ENCODE measurements around the gene GMPR2. TPM values are rescaled to one million over a fixed set of nuclear protein-coding genes. Genes with fewer than 3 reads are reported as not detected.
"Not testable (repeated sequence)": the region's sequence is repeated elsewhere in the genome, so short reads cannot be mapped to it uniquely, and the experiment has no call there.

Gene GMPR2
- total RNA-seq, 1 donor from 2014 or later = 40.8 TPM

DNA sequence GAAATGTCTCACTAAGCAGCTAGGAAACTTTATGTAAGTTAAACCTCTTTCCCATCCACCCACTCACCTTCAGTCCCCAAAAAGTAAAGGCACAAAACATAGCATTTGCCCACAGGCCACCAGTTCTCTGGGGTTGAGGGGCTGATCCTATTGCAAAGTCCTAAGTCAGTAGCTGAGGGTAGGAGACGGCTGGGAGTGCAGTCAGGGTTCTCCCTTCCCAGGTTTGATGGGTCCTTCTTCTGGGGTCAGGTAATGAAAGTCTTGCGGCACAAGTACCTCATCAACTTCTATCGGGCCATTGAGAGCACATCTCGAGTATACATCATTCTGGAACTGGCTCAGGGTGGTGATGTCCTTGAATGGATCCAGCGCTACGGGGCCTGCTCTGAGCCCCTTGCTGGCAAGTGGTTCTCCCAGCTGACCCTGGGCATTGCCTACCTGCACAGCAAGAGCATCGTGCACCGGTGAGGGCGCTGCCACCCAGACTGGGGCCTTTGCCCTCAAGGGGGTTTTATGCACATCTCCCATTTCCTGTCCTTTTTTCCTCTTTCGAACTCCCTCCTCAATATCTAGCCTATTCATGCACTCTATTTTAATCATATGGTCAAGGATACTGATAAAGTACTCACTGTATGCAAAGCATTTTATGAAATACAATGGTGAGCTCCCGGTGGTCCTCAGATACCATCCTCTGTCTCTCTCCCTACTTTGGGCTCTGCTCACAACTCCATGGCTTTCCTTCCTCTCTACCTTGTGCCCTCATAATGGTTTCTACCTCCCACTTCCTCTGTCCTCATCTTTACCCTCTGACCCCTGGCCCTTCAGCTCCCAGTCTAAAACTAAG lies 26.2 kb upstream of the GMPR2 start:
- intact Hi-C loops (cut with micrococcal nuclease) = no loop called here
- peaks cover 37% of the 10 kb centered on the region for H3K4me1 Mint-ChIP-seq (ENCODE audit: low read depth)
- no peaks in the 10 kb centered on the region for H3K27me3 Mint-ChIP-seq (ENCODE audit: insufficient read depth)
- DNase-seq (ENCODE audit: low spot score) = no peak
- no peak overlapping the region for H3K4me3 Mint-ChIP-seq
- peak overlapping the region; percentile 66 for H3K27ac Mint-ChIP-seq
- H3K36me3 Mint-ChIP-seq (ENCODE audit: low read depth) = peaks cover 71% of the 10 kb centered on the region
- H3K9me3 Mint-ChIP-seq = peaks cover 6% of the 10 kb centered on the region

DNA sequence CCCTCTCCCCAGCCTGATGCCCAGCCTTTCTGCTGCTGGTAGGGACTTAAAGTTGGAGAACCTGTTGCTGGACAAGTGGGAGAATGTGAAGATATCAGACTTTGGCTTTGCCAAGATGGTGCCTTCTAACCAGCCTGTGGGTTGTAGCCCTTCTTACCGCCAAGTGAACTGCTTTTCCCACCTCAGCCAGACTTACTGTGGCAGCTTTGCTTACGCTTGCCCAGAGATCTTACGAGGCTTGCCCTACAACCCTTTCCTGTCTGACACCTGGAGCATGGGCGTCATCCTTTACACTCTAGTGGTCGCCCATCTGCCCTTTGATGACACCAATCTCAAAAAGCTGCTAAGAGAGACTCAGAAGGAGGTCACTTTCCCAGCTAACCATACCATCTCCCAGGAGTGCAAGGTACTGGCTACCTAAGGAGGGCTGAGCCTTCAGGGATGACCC lies 25.6 kb upstream of the GMPR2 start:
- peaks cover 69% of the 10 kb centered on the region for H3K36me3 Mint-ChIP-seq (ENCODE audit: low read depth)
- peaks cover 6% of the 10 kb centered on the region for H3K9me3 Mint-ChIP-seq
- peaks cover 41% of the 10 kb centered on the region for H3K4me1 Mint-ChIP-seq (ENCODE audit: low read depth)
- DNase-seq (ENCODE audit: low spot score) = no peak
- peak overlapping the region; percentile 66 for H3K27ac Mint-ChIP-seq
- H3K4me3 Mint-ChIP-seq = no peak overlapping the region
- no peaks in the 10 kb centered on the region for H3K27me3 Mint-ChIP-seq (ENCODE audit: insufficient read depth)
- intact Hi-C loops (cut with micrococcal nuclease) = no loop called here

DNA sequence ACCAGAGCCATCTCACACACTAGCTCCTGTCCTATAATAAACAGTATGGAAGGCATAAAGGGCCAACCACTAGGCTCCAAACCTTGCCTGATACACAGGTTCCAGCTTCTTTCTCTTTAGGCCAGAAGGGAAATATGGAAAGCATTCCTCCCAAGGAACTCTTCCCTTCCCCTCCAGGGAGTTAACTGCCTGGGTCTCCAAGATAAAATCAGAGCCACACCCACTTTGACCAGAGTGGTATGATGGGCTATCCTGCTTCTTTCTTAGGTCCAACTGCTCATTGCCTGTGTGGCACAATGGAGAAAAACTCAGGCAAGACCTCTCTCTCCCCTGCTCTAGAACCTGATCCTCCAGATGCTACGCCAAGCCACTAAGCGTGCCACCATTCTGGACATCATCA lies 25.1 kb upstream of the GMPR2 start:
- Mint-ChIP-seq H3K9me3 (peaks cover 6% of the 10 kb centered on the region), H3K27me3 (ENCODE audit: insufficient read depth) (no peaks in the 10 kb centered on the region), H3K27ac (no peak overlapping the region), H3K36me3 (ENCODE audit: low read depth) (peaks cover 64% of the 10 kb centered on the region), H3K4me1 (ENCODE audit: low read depth) (peaks cover 41% of the 10 kb centered on the region), H3K4me3 (no peak overlapping the region)
- intact Hi-C loops (cut with micrococcal nuclease) = no loop called here
- no peak for DNase-seq (ENCODE audit: low spot score)

DNA sequence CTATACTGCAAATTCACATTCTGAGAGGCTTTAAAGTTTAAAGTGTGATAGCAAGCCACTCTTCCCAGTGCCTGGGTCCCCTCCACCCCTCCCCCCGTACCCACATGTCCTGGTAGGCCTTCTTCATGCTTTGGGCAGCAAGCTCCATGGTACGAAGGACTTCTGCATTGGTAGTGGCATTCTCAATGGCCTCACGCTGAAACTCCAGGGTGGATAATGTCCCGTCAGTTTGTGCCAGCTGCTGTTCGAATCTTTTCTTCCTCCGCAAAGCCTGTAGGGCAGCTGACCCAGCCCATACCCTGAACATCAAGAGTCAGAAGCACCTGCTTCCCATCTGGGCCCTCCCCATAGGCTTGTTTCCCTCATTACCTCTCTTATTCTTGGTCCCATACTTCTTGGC lies 21.4 kb upstream of the GMPR2 start:
- H3K36me3 Mint-ChIP-seq (ENCODE audit: low read depth) = peaks cover 52% of the 10 kb centered on the region

DNA sequence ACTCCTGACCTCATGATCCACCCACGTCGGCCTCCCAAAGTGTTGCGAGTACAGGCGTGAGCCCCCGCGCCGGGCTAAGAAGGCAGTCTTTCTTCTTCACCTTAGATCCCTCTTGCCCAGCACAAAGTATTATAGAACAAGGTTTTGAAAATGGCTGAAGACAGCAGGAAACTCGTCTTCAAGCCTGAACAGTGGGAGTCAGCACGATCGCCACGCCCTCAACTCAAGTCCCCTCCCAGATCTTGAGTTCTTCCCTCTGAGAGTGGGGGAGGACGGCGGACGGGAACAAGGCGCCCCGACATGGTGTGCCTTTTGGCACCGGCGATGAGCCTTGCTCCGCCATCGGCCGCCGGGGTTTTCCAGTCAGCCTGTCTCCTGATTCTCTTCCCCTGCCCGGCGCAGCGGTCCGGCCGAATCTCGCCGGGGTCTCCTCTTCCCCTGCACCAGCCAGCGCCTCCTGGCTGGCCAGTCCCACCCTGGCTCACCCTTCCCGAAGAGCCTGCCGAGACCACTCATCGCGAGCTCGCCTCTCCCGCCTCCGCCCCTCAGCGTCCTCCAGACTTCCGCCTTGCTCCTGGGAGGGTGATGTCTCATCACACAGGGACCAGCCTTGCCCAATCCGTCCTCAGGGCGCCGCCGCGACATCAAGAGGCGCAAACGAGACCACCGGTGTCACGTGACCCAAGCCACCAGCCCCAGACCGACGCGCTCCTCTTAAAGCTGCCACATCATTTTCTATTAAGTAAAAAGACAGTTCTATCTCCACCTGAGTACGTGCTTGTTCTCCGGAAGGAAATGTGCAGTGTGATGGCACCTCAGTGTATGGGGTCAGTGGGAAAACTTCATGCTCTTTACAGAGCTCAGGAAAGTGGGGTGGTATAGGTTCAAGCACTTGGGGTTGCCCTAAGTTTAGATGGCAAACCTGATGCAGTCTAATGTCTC lies 19.5 kb upstream of the GMPR2 start, which contains the start of gene CHMP4A:
Gene CHMP4A (minus strand): TSS at position 565 of the 942 bp plus-strand sequence. CDS start 49 bp downstream, at position 516.
- Mint-ChIP-seq H3K9me3 (no peaks in the 10 kb centered on the region), H3K27ac (peak within 1 kb of the TSS; percentile 97), H3K27me3 (ENCODE audit: insufficient read depth) (no peaks in the 10 kb centered on the region), H3K36me3 (ENCODE audit: low read depth) (peaks cover 46% of the 10 kb centered on the region), H3K4me3 (peak within 1 kb of the TSS; percentile 90), H3K4me1 (ENCODE audit: low read depth) (peaks cover 50% of the 10 kb centered on the region)
- intact Hi-C loops (cut with micrococcal nuclease) = loop anchor here (1.0 kb wide), 8 partner anchors 18 to 229 kb away; partner anchors contain the start of genes DCAF11, EMC9, IPO4 and IRF9
- peak; percentile 95 for DNase-seq (ENCODE audit: low spot score)

More for the DNA sequence above, 21.4 kb upstream of the GMPR2 start:
- DNase-seq (ENCODE audit: low spot score) = no peak
- Mint-ChIP-seq H3K27ac (peak overlapping the region; percentile 26), H3K9me3 (no peaks in the 10 kb centered on the region), H3K4me1 (ENCODE audit: low read depth) (peaks cover 61% of the 10 kb centered on the region), H3K27me3 (ENCODE audit: insufficient read depth) (no peaks in the 10 kb centered on the region), H3K4me3 (peak overlapping the region; percentile 90)
- intact Hi-C loops (cut with micrococcal nuclease) = no loop called here

DNA sequence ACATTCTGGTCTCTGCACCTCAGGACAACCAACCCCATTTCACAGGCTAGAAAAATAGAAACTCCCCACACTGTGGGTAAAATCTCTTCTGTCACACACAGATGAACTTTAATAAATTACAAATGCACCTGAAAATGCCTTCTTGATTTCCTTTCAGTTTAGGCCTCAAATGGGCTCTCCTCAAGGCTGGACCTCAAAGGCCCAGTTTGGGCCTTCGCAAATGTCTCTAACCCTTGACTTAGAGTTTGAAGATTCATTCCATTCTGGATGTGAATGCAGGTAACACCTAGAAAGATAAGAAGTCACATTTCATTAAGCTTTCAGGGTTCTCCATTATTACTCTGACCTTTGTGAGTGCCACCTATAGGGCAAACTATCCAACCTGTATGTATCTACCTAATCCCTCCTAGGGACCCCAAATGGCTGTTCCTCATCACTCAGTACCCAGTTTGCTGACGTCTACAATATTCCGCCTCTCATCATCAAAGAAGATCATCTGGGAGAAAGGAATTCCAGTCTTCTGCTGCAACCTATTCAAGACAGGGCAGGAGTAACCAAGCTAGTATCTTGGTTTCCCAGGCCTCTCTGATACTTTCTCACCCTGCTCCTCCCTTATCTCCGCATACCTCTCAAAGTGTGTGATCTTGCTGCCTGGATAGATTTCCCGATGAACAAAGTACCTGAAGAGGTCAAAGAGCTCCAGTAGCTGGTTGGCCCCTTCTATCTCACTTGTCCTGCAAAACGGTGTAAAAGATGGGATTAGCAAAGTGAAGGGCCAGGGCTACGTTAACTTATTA lies 18.7 kb upstream of the GMPR2 start:
- Mint-ChIP-seq H3K36me3 (ENCODE audit: low read depth) (peaks cover 43% of the 10 kb centered on the region), H3K27me3 (ENCODE audit: insufficient read depth) (no peaks in the 10 kb centered on the region), H3K9me3 (no peaks in the 10 kb centered on the region), H3K4me3 (peak overlapping the region; percentile 90), H3K4me1 (ENCODE audit: low read depth) (peaks cover 50% of the 10 kb centered on the region), H3K27ac (peak overlapping the region; percentile 97)
- intact Hi-C loops (cut with micrococcal nuclease) = loop anchor here (1.0 kb wide), 8 partner anchors 19 to 228 kb away; partner anchors contain the start of genes DCAF11, EMC9, IPO4 and IRF9
- no peak for DNase-seq (ENCODE audit: low spot score)

DNA sequence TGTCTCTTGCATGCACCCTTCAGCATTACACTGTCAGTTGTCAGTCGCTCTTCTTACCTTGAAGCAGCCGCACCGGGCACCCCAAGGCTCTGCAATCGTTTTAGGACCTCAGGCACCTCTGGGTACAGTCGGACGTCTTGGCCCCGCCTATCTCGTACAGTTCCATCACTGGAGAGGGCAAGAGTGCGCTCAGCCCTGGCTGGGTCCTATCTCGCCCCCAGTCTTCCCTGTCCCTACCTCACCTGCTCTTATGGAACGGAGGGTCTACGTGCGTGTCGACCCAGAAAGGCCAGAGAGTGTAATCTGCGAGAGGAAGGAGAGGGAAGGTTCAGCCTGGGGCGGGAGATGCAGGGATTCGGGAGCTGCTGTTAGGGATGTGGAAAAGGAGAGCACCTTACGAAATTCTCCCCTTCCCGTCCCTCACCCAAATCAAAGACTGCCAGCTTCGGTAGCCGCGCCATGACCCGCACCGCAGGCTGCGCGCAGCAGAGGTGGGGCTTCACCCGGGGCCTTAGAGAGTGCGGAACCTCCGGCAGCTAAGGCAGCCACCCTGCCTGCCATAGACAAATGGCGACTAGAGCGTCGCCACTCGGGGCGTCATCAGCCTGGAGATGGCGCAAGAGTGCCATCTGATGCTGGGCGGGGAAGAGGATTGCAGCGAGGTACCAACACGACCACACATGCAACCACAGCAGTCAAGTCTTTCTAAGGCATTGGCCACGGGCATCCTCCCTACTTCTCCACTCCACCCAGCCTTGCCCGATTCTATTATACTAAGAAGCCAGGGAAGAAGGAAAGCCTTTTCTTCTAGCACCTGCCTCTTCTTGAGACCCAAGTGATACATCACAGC lies 17.0 kb upstream of the GMPR2 start, which contains the start of gene MDP1:
Gene MDP1 (minus strand): TSS at position 572 of the 850 bp plus-strand sequence. CDS start 111 bp downstream, at position 461.
- Mint-ChIP-seq H3K27me3 (ENCODE audit: insufficient read depth) (no peaks in the 10 kb centered on the region), H3K27ac (peak within 1 kb of the TSS; percentile 96), H3K9me3 (no peaks in the 10 kb centered on the region), H3K4me1 (ENCODE audit: low read depth) (peaks cover 43% of the 10 kb centered on the region), H3K4me3 (peak within 1 kb of the TSS; percentile 90), H3K36me3 (ENCODE audit: low read depth) (peaks cover 30% of the 10 kb centered on the region)
- intact Hi-C loops (cut with micrococcal nuclease) = loop anchor here (1.0 kb wide), 4 partner anchors 17 to 93 kb away; partner anchors contain the start of genes GMPR2, NEDD8 and TINF2
- DNase-seq (ENCODE audit: low spot score) = peak; percentile 85

DNA sequence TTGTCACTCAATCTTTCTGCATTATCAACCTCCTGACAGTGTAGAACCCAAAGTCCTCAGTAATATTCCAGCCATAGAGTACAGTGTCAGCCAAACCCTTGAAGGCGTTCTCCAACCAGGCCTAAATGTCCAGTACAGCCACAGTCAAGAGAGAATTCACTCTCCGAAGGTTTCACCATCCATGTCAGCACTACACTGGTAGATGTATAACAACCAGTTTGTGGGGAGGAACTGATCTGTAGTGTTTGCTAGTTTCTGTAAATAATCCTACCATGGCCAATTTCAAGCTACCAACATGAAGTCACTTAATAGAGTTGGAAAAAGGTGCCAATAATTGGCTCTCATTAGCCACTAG lies 16.4 kb upstream of the GMPR2 start:
- Mint-ChIP-seq H3K4me1 (ENCODE audit: low read depth) (peaks cover 40% of the 10 kb centered on the region), H3K9me3 (no peaks in the 10 kb centered on the region), H3K4me3 (peak overlapping the region; percentile 90), H3K36me3 (ENCODE audit: low read depth) (peaks cover 27% of the 10 kb centered on the region), H3K27ac (peak overlapping the region; percentile 96), H3K27me3 (ENCODE audit: insufficient read depth) (no peaks in the 10 kb centered on the region)
- DNase-seq (ENCODE audit: low spot score) = no peak
- intact Hi-C loops (cut with micrococcal nuclease) = loop anchor here (1.0 kb wide), 4 partner anchors 16 to 92 kb away; partner anchors contain the start of genes GMPR2, NEDD8 and TINF2

DNA sequence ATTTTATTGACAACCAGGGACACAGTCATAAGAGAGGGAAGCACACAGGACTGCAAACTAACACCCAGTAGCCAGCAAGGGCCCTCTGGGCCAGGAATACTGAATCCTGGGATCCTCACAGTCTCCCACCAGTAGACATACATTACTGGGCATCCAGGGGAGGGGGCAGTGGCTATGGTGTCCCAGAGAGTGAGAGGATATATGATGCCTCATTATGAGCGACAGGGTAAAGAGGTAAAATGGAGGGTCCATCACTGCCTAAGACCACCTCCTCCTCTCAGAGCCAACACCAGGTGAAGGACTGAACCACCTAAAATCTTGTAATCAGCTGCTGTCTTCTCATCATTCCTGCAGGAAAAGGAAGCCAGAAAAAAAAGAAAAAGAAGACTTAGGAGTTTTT lies 15.9 kb upstream of the GMPR2 start:
- Mint-ChIP-seq H3K27ac (peak overlapping the region; percentile 96), H3K4me1 (ENCODE audit: low read depth) (peaks cover 35% of the 10 kb centered on the region), H3K36me3 (ENCODE audit: low read depth) (peaks cover 22% of the 10 kb centered on the region)
- intact Hi-C loops (cut with micrococcal nuclease) = loop anchor here (1.0 kb wide), 4 partner anchors 15 to 91 kb away; partner anchors contain the start of genes GMPR2, NEDD8 and TINF2
- not testable (repeated sequence) for H3K27me3 Mint-ChIP-seq (ENCODE audit: insufficient read depth); H3K9me3 Mint-ChIP-seq; H3K4me3 Mint-ChIP-seq; DNase-seq (ENCODE audit: low spot score)

DNA sequence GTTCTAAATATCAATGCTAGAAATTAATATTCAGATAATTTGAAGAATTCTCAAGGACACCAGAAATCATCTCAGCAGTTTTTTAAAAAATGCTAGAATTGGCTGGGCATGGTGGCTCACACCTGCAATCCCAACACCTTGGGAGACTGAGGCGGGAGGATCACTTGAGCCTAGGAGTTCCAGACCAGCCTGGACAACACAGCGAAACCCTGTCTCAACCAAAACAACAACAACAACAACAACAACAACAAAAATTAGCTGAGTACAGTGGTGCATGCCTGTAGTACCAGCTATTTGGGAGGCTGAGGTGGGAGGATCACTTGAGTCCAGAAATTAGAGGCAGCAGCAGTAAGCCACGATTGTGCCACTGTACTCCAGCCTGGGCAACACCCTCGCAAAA lies 13.6 kb upstream of the GMPR2 start:
- Mint-ChIP-seq H3K27me3 (ENCODE audit: insufficient read depth) (no peaks in the 10 kb centered on the region), H3K36me3 (ENCODE audit: low read depth) (peaks cover 16% of the 10 kb centered on the region), H3K9me3 (no peaks in the 10 kb centered on the region), H3K27ac (no peak overlapping the region), H3K4me1 (ENCODE audit: low read depth) (peaks cover 24% of the 10 kb centered on the region), H3K4me3 (no peak overlapping the region)
- no peak for DNase-seq (ENCODE audit: low spot score)
- intact Hi-C loops (cut with micrococcal nuclease) = no loop called here

DNA sequence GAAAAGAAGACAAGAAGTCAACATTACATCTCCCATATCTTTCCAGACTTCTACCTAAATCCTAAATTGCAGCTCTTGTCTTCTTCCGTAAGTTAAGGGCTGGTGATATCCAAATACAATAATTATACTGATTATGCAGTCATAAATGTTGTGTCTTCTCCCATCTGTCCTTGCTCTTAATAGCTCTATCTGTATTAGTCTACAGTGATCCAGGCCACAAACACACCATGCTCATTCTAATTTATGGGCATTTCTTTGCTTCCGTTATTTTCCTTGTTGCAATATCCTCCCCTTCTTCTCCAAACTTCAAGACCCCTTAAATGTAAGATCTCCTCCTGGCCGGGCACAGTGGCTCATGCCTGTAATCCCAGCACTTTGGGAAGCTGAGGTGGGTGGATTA lies 13.2 kb upstream of the GMPR2 start:
- Mint-ChIP-seq H3K36me3 (ENCODE audit: low read depth) (peaks cover 15% of the 10 kb centered on the region), H3K9me3 (no peaks in the 10 kb centered on the region), H3K27me3 (ENCODE audit: insufficient read depth) (no peaks in the 10 kb centered on the region), H3K4me3 (no peak overlapping the region), H3K27ac (no peak overlapping the region), H3K4me1 (ENCODE audit: low read depth) (peaks cover 22% of the 10 kb centered on the region)
- intact Hi-C loops (cut with micrococcal nuclease) = no loop called here
- DNase-seq (ENCODE audit: low spot score) = no peak

All from activated T-helper 1 cell treated with anti-CD3 and anti-CD28 coated beads, Interleukin-12 subunit alpha, Interleukin-12 subunit beta, Interleukin-2, Interleukin-4 antibody, amounts not matched to agents 30 ng/mL and 10 ng/mL and 1 ng/mL, durations not matched to agents 14 hours and 24 hours and 36 hours (primary cell).